HG03571 (cell line): Measurements from ENCODE around the gene SLC35F2.
"Not testable (repeated sequence)": the region's sequence is repeated elsewhere in the genome, so short reads cannot be mapped to it uniquely, and the experiment has no call there.

Source experiments
- ATAC-seq: cut with Tn5 transposase; IDR thresholded peaks from one replicate; pipeline ENCODE4 v1.9.1; 2021; ENCODE audit not compliant: unreplicated experiment

The SLC35F2 gene

GRCh38 chr11:107791343-107792048 is 67.1 kb downstream of the SLC35F2 start:
- no peak for ATAC-seq

DNA sequence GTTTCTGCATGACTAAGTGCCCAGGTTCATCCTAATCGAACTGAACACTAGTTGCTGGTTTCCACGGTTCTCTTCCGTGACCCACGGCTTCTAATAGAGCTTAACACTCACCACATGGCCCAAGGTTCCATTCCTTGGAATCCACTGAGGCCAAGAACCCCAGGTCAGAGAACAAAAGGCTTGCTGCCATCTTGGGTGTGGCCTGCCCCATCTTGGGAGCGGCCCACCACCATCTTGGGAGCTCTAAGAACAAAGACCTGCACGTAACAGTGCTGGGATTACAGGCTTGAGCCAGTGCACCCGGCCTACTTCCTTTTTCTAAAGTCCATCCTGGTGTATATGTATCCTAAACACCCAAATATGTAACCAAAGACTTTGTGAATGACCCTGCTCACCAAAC is 68.8 kb downstream of the SLC35F2 start:
- no peak for ATAC-seq

- no peak for ATAC-seq
Measured at GRCh38 chr11:107787733-107788132, 70.9 kb downstream of the SLC35F2 start.

GRCh38 chr11:107785401-107785800 is 73.2 kb downstream of the SLC35F2 start:
- ATAC-seq, result no peak

GRCh38 chr11:107783121-107783520 is 75.5 kb downstream of the SLC35F2 start:
- no peak for ATAC-seq

- no peak for ATAC-seq
Measured at GRCh38 chr11:107780775-107781174, 77.8 kb downstream of the SLC35F2 start.

- ATAC-seq, result no peak
Measured at GRCh38 chr11:107780136-107780535, 78.5 kb downstream of the SLC35F2 start.

GRCh38 chr11:107778839-107779517 is 79.6 kb downstream of the SLC35F2 start:
- no peak for ATAC-seq

- no peak for ATAC-seq
Measured at GRCh38 chr11:107777110-107777509, 81.5 kb downstream of the SLC35F2 start.

DNA sequence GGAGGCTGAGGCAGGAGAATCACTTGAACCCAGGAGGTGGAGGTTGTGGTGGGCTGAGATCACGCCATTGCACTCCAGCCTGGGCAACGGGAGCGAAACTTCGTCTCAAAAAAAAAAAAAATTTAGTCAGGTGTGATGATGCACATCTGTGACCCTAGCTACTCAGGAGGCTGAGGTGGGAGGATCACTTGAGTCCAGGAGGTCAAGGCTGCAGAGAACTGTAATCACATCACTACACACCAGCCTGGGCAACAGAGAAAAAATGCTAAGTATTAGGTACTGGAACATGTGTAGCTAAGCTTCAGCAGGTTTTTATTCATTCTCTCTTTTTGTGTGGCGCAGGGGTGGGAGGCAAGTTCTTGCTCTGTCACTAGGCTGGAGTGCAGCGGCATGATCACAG is 82.5 kb downstream of the SLC35F2 start:
- no peak for ATAC-seq

DNA sequence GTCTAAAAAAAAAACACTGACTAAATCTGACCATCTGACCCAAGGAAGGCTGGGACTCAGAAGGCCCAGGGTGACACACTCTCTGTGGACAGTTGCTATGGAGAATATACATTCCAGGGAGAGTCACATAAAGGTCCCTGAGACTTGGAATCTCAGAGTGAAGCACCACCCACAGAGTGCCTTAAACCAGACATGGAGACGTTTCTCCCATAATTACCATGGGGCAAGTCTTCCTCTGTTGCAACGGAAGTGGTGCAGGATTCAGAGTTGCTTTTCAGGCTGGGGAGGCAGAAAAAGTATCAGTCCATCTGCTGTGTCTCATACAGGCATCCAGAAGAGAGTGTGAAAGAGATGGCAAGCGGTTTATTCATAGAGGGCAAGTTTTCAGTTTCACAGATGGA is 88.0 kb downstream of the SLC35F2 start:
- no peak for ATAC-seq

DNA sequence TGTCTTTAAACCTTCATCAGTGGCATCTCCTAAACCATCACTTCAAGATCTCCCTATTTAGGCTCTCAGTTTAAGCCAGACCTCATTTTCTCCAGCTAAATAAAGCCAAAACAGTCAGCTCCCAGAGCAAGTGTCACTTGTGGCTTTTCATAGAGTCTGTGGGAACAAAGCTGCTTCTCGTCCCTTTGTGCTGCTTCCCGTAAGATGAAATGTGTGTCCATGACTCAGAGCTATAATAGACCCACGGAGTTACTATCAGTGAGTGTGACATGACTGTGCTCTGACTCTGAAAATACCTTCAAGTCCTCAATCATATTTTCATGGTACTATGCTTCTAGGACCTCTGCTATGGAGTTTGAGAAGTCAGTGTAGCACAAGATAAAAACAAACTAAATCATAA is 89.4 kb downstream of the SLC35F2 start:
- no peak for ATAC-seq

DNA sequence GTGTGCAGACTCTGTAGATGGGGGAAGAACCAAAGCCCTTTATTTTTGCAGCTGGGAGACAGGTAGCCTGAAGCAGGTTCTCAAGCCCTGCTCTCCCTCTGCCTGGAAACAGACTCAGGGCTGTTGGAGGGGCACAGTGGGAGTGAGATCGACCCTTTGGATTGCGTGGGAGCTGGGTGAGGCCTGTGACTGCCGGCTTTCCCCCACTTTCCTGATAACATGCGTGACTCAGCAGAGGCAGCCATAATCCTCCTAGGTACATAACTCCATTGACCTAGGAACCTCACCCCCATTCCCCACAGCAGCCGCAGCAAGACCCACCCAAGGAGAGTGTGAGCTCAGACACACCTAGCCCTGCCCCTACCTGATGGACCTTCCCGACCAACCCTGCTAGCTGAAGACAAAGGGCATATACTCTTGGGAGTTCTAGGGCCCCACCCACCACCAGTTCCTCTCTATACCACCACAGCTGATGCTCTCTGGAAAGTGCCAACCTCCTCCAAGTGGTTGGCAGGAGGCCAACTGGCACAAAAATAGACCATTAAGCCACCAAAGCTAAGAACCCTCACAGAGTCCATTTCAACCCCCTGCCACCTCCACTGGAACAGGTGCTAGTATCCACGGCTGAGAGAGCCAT is 99.8 kb downstream of the SLC35F2 start:
- ATAC-seq, result not testable (repeated sequence)

DNA sequence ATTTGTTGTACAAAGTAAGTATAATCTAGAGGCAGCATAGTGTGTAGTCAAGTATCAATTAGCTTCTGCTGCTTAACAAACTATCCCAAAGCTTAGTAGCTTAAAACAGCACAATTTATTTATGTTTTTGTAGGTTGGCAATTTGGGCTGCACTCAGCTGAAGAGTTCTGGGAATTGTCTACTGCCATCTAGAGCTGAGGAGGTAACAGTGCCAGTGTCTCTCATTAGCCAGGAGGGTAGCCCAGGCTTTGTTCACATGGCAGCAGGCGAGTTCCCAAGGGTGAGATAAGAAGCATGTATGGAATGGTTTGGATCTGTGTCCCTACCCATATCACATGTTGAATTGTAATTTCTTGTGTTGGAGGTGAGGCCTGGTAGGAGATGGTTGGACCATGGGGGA is 100.9 kb downstream of the SLC35F2 start:
- no peak for ATAC-seq

GRCh38 chr11:107756553-107756952 is 102.0 kb downstream of the SLC35F2 start:
- no peak for ATAC-seq

DNA sequence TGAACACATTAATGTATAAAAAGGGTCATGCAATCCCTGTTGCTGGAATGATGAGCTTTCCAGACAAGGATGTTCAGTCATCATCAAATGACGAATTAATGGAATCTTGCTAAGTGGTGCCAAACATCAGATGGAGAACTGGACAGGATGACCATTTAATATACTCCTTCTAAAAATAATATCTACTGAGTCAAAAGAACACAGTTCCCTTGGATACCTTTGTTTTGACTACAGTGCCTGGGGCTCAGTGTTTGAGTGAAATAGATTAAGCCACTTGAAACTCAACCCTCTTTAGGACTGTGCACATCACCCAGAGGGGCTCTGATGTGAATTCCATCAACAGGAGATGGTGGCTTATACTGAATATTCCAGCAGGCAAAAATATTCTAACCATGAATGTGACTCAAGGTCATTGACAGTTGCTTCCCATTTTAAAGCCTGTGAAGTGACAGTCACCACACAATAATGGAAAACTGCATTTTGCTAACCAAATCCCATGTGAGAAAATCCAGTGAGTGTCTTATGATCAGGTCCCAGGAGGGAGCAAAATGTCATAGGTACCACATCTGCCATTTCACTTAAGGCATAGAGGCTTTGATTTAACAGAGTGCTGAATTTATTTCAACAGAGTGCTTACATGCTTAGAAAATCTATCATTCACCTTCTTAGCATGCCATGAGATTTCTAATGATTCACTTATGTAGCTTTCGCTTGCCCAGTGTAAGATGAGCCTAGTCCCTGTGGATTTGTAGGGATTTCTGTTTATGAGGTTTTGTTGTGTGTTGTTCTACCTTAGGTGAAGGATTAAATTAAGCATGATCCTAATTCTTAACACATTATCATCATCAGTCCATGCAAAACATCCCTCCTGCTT is 105.4 kb downstream of the SLC35F2 start:
- ATAC-seq, result no peak

GRCh38 chr11:107752508-107752907 is 106.1 kb downstream of the SLC35F2 start:
- ATAC-seq, result no peak

- ATAC-seq, result no peak
Measured at GRCh38 chr11:107751082-107751481, 107.5 kb downstream of the SLC35F2 start.

DNA sequence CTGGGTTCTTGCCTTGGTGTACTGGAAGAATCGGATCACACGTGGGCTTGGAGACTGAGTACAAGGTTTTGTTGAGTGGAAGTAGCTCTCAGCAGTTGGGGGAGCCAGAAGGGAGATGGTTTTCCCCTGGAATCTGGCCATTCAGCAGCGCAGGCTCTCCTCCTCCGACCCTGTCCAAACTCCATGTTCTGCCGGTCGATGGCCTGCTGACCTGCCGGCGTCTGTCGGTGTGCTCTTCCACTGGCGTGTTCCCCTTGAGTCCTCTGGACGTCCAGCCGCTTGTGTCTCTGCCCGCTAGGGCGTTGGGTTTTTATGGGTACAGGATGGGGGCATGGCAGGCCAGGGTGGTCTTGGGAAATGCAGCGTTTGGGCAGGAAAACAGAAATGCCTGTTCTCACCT is 108.3 kb downstream of the SLC35F2 start:
- ATAC-seq, result no peak

GRCh38 chr11:107747622-107748021 is 111.0 kb downstream of the SLC35F2 start:
- no peak for ATAC-seq

- ATAC-seq, result no peak
Measured at GRCh38 chr11:107744736-107745135, 113.9 kb downstream of the SLC35F2 start.
